NCI-H446 (cell line): ENCODE results near the gene GLDN.

ENCODE experiments used
- DNase-seq, 2 experiments: peaks; one replicate each; lab custom pipeline; 2025; lab: John Stamatoyannopoulos, UW

Gene GLDN

GRCh38 chr15:51341366-51342226 lies at the start of gene GLDN:
Gene GLDN, plus strand, starts transcription at chr15:51341655. Its CDS starts 30 bp downstream, at chr15:51341685.
- DNase-seq = no peak

GRCh38 chr15:51298620-51299019 lies 42.8 kb upstream of the GLDN start:
- DNase-seq = no peak

- no peak for DNase-seq
Observed at GRCh38 chr15:51299187-51300015, 42.1 kb upstream of the GLDN start.

- no peak for DNase-seq
Observed at GRCh38 chr15:51302480-51302879, 39.0 kb upstream of the GLDN start.

- DNase-seq = no peak
Observed at GRCh38 chr15:51303462-51303980, 37.9 kb upstream of the GLDN start.

GRCh38 chr15:51307325-51307724 lies 34.1 kb upstream of the GLDN start:
- DNase-seq = no peak

- no peak for DNase-seq
Observed at GRCh38 chr15:51307811-51308210, 33.6 kb upstream of the GLDN start.

GRCh38 chr15:51310064-51310463 lies 31.4 kb upstream of the GLDN start:
- DNase-seq = no peak

- no peak for DNase-seq
Observed at GRCh38 chr15:51311510-51311909, 29.9 kb upstream of the GLDN start.

GRCh38 chr15:51312166-51313073 lies 29.0 kb upstream of the GLDN start:
- DNase-seq = peak in 1 of 2 experiments; percentile 55

GRCh38 chr15:51313074-51313393 lies 28.4 kb upstream of the GLDN start:
- no peak for DNase-seq

- DNase-seq = no peak
Observed at GRCh38 chr15:51313644-51314280, 27.7 kb upstream of the GLDN start.

- DNase-seq = no peak
Observed at GRCh38 chr15:51314391-51315337, 26.8 kb upstream of the GLDN start.

GRCh38 chr15:51315726-51316125 lies 25.7 kb upstream of the GLDN start:
- DNase-seq = no peak

- DNase-seq = no peak
Observed at GRCh38 chr15:51316636-51317035, 24.8 kb upstream of the GLDN start.

GRCh38 chr15:51318382-51319150 lies 22.9 kb upstream of the GLDN start:
- no peak for DNase-seq

- DNase-seq = no peak
Observed at GRCh38 chr15:51319539-51319938, 21.9 kb upstream of the GLDN start.

GRCh38 chr15:51320843-51321242 lies 20.6 kb upstream of the GLDN start:
- no peak for DNase-seq

- DNase-seq = no peak
Observed at GRCh38 chr15:51321316-51321715, 20.1 kb upstream of the GLDN start.
